Progenitor cell of endocrine pancreas (in vitro differentiated cells): Measurements from ENCODE around the gene SGO2. TPM values are rescaled to one million over a fixed set of nuclear protein-coding genes. Genes with fewer than 3 reads are reported as not detected.
A peak's percentile ranks its signal among the peaks of the same experiment; 100 is the strongest.

Experiments
- DNase-seq: peaks from one replicate; pipeline ENCODE4 v3.0.0; 2021; ENCODE audit warnings: low spot score; ENCODE audit not compliant: unreplicated experiment
- H3K27ac Mint-ChIP-seq: 2 replicates; pipeline ENCODE4 v1.8.0; 2021; ENCODE audit warnings: mild to moderate bottlenecking, moderate library complexity, mixed read lengths
- H3K27me3 Mint-ChIP-seq: 2 replicates; pipeline ENCODE4 v1.8.0; 2021; ENCODE audit warnings: mixed read lengths
- H3K36me3 Mint-ChIP-seq: 2 replicates; pipeline ENCODE4 v1.8.0; 2022; ENCODE audit warnings: mixed read lengths; ENCODE audit not compliant: insufficient read depth
- H3K4me1 Mint-ChIP-seq: 2 replicates; pipeline ENCODE4 v1.8.0; 2021; ENCODE audit warnings: low read depth, mixed read lengths
- H3K4me3 Mint-ChIP-seq: 2 replicates; pipeline ENCODE4 v1.8.0; 2021; ENCODE audit warnings: low read depth, mild to moderate bottlenecking, moderate library complexity, mixed read lengths
- H3K9me3 Mint-ChIP-seq: 2 replicates; pipeline ENCODE4 v1.8.0; 2021; ENCODE audit warnings: low read depth, mixed read lengths
- total RNA-seq: library from RNA; stranded (reverse); gene quantifications from 2 replicates; pipeline ENCODE4 v1.2.1, GENCODE V29; 2021
- TF ChIP-seq, protein P1 (sequence below): fragments of 200-600 bp; sonication (generic); IDR thresholded peaks from one replicate; pipeline ENCODE4 v1.5.0; 2021; ENCODE audit warnings: antibody characterized with exemption, mild to moderate bottlenecking; ENCODE audit not compliant: unreplicated experiment

The SGO2 gene
- total RNA-seq, 1 donor from 2014 or later: 14.1 TPM

- Mint-ChIP-seq H3K9me3 (peaks cover 14% of the 10 kb centered on the region), H3K4me1 (no peaks in the 10 kb centered on the region), H3K27ac (no peak overlapping the region), H3K36me3 (peaks cover 12% of the 10 kb centered on the region), H3K27me3 (no peaks in the 10 kb centered on the region), H3K4me3 (no peak overlapping the region)
- DNase-seq: no peak
- TF ChIP-seq, protein P1, sequence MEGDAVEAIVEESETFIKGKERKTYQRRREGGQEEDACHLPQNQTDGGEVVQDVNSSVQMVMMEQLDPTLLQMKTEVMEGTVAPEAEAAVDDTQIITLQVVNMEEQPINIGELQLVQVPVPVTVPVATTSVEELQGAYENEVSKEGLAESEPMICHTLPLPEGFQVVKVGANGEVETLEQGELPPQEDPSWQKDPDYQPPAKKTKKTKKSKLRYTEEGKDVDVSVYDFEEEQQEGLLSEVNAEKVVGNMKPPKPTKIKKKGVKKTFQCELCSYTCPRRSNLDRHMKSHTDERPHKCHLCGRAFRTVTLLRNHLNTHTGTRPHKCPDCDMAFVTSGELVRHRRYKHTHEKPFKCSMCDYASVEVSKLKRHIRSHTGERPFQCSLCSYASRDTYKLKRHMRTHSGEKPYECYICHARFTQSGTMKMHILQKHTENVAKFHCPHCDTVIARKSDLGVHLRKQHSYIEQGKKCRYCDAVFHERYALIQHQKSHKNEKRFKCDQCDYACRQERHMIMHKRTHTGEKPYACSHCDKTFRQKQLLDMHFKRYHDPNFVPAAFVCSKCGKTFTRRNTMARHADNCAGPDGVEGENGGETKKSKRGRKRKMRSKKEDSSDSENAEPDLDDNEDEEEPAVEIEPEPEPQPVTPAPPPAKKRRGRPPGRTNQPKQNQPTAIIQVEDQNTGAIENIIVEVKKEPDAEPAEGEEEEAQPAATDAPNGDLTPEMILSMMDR: no peak
Observed at GRCh38 chr2:200567932-200568331, 41.9 kb downstream of the SGO2 start.

- H3K27me3 Mint-ChIP-seq: no peaks in the 10 kb centered on the region
- H3K36me3 Mint-ChIP-seq: peaks cover 3% of the 10 kb centered on the region
- peaks cover 1% of the 10 kb centered on the region for H3K4me1 Mint-ChIP-seq
- DNase-seq: no peak
- TF ChIP-seq, protein P1: peak; percentile 51
- H3K27ac Mint-ChIP-seq: no peak overlapping the region
- H3K4me3 Mint-ChIP-seq: no peak overlapping the region
- no peaks in the 10 kb centered on the region for H3K9me3 Mint-ChIP-seq
Observed at GRCh38 chr2:200575957-200576356, 50.0 kb downstream of the SGO2 start.

- Mint-ChIP-seq H3K4me3 (no peak overlapping the region), H3K4me1 (peaks cover 1% of the 10 kb centered on the region), H3K27me3 (no peaks in the 10 kb centered on the region), H3K27ac (no peak overlapping the region), H3K9me3 (no peaks in the 10 kb centered on the region), H3K36me3 (peaks cover 3% of the 10 kb centered on the region)
- DNase-seq: no peak
- TF ChIP-seq, protein P1: peak; percentile 8
Observed at GRCh38 chr2:200577027-200577426, 51.0 kb downstream of the SGO2 start.

GRCh38 chr2:200578778-200579177 lies 52.8 kb downstream of the SGO2 start:
- peaks cover 1% of the 10 kb centered on the region for H3K4me1 Mint-ChIP-seq
- no peaks in the 10 kb centered on the region for H3K9me3 Mint-ChIP-seq
- no peak for DNase-seq
- H3K4me3 Mint-ChIP-seq: no peak overlapping the region
- peaks cover 4% of the 10 kb centered on the region for H3K27me3 Mint-ChIP-seq
- peaks cover 3% of the 10 kb centered on the region for H3K36me3 Mint-ChIP-seq
- TF ChIP-seq, protein P1: peak; percentile 59
- no peak overlapping the region for H3K27ac Mint-ChIP-seq

DNA sequence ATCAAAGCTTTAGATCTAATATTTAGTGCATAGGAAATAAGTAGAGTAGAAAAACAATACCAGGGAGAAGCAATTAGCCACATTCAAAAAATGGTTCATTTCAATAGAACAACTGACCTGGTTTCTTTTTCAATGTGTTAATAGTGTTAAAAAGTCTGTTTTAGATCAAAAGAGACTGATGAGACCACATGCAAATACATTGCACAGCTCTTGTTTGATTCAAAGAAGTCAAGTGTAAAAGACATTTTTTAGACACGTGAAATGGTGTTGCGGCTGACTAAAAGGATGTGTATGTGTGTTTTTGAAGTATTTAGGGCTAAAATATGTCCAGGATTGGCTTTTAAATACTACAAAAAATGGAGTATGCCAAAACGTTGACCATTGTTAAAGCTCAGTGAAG lies 58.6 kb downstream of the SGO2 start:
- TF ChIP-seq, protein P1: no peak
- H3K36me3 Mint-ChIP-seq: no peaks in the 10 kb centered on the region
- no peak overlapping the region for H3K4me3 Mint-ChIP-seq
- H3K27me3 Mint-ChIP-seq: peaks cover 22% of the 10 kb centered on the region
- H3K27ac Mint-ChIP-seq: no peak overlapping the region
- DNase-seq: no peak
- peaks cover 19% of the 10 kb centered on the region for H3K4me1 Mint-ChIP-seq
- no peaks in the 10 kb centered on the region for H3K9me3 Mint-ChIP-seq
